HEK293 (cell line): ENCODE data around the gene FAM216A.

ENCODE experiments used
- BCL6B ChIP-seq: fragments of 450-650 bp; formaldehyde crosslinking; IDR thresholded peaks from 2 replicates; pipeline ENCODE4 v1.5.1; 2017; ENCODE audit warnings: missing biosample characterization, missing genetic modification characterization
- GLIS1 ChIP-seq: fragments of 450-650 bp; formaldehyde crosslinking; IDR thresholded peaks from 2 replicates; pipeline ENCODE4 v1.5.1; 2016; ENCODE audit warnings: missing biosample characterization, missing genetic modification characterization
- PRDM10 ChIP-seq: fragments of 450-650 bp; formaldehyde crosslinking; IDR thresholded peaks from 2 replicates; pipeline ENCODE4 v1.5.1; 2016; ENCODE audit warnings: missing biosample characterization, missing genetic modification characterization
- PRDM2 ChIP-seq: fragments of 450-650 bp; formaldehyde crosslinking; IDR thresholded peaks from 2 replicates; pipeline ENCODE4 v1.5.1; 2016; ENCODE audit warnings: missing biosample characterization, missing genetic modification characterization, borderline replicate concordance
- SETDB1 ChIP-seq: IDR thresholded peaks from one replicate; pipeline ENCODE4 v1.6.1; 2017; ENCODE audit warnings: mild to moderate bottlenecking, low read length, moderate library complexity, mixed read lengths; ENCODE audit not compliant: insufficient read length
- TSHZ1 ChIP-seq: fragments of 450-650 bp; formaldehyde crosslinking; IDR thresholded peaks from 2 replicates; pipeline ENCODE4 v1.5.1; 2016; ENCODE audit warnings: missing biosample characterization, missing genetic modification characterization, borderline replicate concordance
- ZEB2 ChIP-seq: fragments of 450-650 bp; formaldehyde crosslinking; IDR thresholded peaks from 2 replicates; pipeline ENCODE4 v1.5.1; 2016; ENCODE audit warnings: missing biosample characterization, missing genetic modification characterization
- ZNF121 ChIP-seq: fragments of 450-650 bp; formaldehyde crosslinking; IDR thresholded peaks from 2 replicates; pipeline ENCODE4 v1.5.1; 2016; ENCODE audit warnings: missing biosample characterization, missing genetic modification characterization
- ZNF335 ChIP-seq: fragments of 450-650 bp; formaldehyde crosslinking; conservative IDR thresholded peaks from 2 replicates; pipeline ENCODE4 v1.5.1; 2016; ENCODE audit warnings: missing biosample characterization, missing genetic modification characterization
- ZNF423 ChIP-seq: fragments of 450-650 bp; formaldehyde crosslinking; IDR thresholded peaks from 2 replicates; pipeline ENCODE4 v1.5.1; 2016; ENCODE audit warnings: missing biosample characterization, missing genetic modification characterization
- ZNF530 ChIP-seq: fragments of 450-650 bp; formaldehyde crosslinking; IDR thresholded peaks from 2 replicates; pipeline ENCODE4 v1.5.1; 2016; ENCODE audit warnings: low read depth, missing biosample characterization, missing genetic modification characterization
- ZNF558 ChIP-seq: fragments of 450-650 bp; formaldehyde crosslinking; IDR thresholded peaks from 2 replicates; pipeline ENCODE4 v1.5.1; 2016; ENCODE audit warnings: missing biosample characterization, missing genetic modification characterization
- ZNF560 ChIP-seq: fragments of 450-650 bp; formaldehyde crosslinking; IDR thresholded peaks from 2 replicates; pipeline ENCODE4 v1.5.1; 2017; ENCODE audit warnings: missing biosample characterization, missing genetic modification characterization, borderline replicate concordance
- ZNF701 ChIP-seq: fragments of 450-650 bp; formaldehyde crosslinking; IDR thresholded peaks from 2 replicates; pipeline ENCODE4 v1.5.1; 2016; ENCODE audit warnings: missing biosample characterization, missing genetic modification characterization
- ZNF768 ChIP-seq: fragments of 450-650 bp; formaldehyde crosslinking; IDR thresholded peaks from 2 replicates; pipeline ENCODE4 v1.5.1; 2018; ENCODE audit warnings: missing biosample characterization, mild to moderate bottlenecking, missing genetic modification characterization
- ZNF776 ChIP-seq: fragments of 450-650 bp; formaldehyde crosslinking; IDR thresholded peaks from 2 replicates; pipeline ENCODE4 v1.5.0; 2017; ENCODE audit warnings: missing biosample characterization, missing genetic modification characterization, borderline replicate concordance
- ZSCAN16 ChIP-seq: fragments of 450-650 bp; formaldehyde crosslinking; IDR thresholded peaks from 2 replicates; pipeline ENCODE4 v1.5.1; 2016; ENCODE audit warnings: missing biosample characterization, missing genetic modification characterization
- TF ChIP-seq, protein P1 (sequence below): fragments of 450-650 bp; formaldehyde crosslinking; IDR thresholded peaks from 2 replicates; pipeline ENCODE4 v1.5.1; 2016; ENCODE audit warnings: missing biosample characterization, missing genetic modification characterization
- TF ChIP-seq, protein P2 (sequence below): fragments of 450-650 bp; formaldehyde crosslinking; IDR thresholded peaks from 2 replicates; pipeline ENCODE4 v1.5.1; 2016; ENCODE audit warnings: missing biosample characterization, missing genetic modification characterization

The FAM216A gene

GRCh38 chr12:110468214-110469048 is at the start of gene FAM216A, which contains the start of gene GPN3 (continued):
- TF ChIP-seq, protein P1, sequence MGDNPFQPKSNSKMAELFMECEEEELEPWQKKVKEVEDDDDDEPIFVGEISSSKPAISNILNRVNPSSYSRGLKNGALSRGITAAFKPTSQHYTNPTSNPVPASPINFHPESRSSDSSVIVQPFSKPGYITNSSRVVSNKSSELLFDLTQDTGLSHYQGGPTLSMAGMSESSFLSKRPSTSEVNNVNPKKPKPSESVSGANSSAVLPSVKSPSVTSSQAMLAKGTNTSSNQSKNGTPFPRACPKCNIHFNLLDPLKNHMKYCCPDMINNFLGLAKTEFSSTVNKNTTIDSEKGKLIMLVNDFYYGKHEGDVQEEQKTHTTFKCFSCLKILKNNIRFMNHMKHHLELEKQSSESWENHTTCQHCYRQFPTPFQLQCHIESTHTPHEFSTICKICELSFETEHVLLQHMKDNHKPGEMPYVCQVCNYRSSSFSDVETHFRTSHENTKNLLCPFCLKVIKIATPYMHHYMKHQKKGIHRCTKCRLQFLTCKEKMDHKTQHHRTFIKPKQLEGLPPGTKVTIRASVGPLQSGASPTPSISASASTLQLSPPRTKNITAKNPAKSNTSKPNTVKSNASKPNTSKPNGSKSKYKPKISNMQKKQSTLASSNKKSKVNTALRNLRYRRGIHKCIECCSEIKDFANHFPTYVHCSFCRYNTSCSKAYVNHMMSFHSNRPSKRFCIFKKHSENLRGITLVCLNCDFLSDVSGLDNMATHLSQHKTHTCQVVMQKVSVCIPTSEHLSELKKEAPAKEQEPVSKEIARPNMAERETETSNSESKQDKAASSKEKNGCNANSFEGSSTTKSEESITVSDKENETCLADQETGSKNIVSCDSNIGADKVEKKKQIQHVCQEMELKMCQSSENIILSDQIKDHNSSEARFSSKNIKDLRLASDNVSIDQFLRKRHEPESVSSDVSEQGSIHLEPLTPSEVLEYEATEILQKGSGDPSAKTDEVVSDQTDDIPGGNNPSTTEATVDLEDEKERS (tag by site-specific recombination), result no peak
- TF ChIP-seq PRDM2, result no peak
- TF ChIP-seq ZNF776, result no peak
- TF ChIP-seq GLIS1 (tag by site-specific recombination), result no peak
- TF ChIP-seq ZSCAN16, result no peak
- TF ChIP-seq TSHZ1 (tag by site-specific recombination), result peak; percentile 57; the same call in 1 of the 2 replicates
- no peak for TF ChIP-seq ZNF335 (tag by site-specific recombination)
- peak; percentile 38; the same call in 1 of the 2 replicates for TF ChIP-seq PRDM10 (tag by site-specific recombination)
- TF ChIP-seq, protein P2, sequence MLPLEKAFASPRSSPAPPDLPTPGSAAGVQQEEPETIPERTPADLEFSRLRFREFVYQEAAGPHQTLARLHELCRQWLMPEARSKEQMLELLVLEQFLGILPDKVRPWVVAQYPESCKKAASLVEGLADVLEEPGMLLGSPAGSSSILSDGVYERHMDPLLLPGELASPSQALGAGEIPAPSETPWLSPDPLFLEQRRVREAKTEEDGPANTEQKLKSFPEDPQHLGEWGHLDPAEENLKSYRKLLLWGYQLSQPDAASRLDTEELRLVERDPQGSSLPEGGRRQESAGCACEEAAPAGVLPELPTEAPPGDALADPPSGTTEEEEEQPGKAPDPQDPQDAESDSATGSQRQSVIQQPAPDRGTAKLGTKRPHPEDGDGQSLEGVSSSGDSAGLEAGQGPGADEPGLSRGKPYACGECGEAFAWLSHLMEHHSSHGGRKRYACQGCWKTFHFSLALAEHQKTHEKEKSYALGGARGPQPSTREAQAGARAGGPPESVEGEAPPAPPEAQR (tag by site-specific recombination), result 0 out of 2 replicates have a peak, but pooled peaks have one; percentile 67
- TF ChIP-seq ZEB2 (tag by site-specific recombination), result peak; percentile 99
- no peak for TF ChIP-seq BCL6B
- 0 out of 2 replicates have a peak, but pooled peaks have one; percentile 50 for TF ChIP-seq ZNF558 (tag by site-specific recombination)
- TF ChIP-seq ZNF768 (tag by site-specific recombination), result no peak
- no peak for TF ChIP-seq ZNF423
- no peak for TF ChIP-seq ZNF701 (tag by site-specific recombination)
- no peak for TF ChIP-seq ZNF560 (tag by site-specific recombination)
- no peak for TF ChIP-seq SETDB1
- no peak for TF ChIP-seq ZNF121 (tag by site-specific recombination)
- TF ChIP-seq ZNF530 (tag by site-specific recombination), result no peak
